Thoracic aorta endothelial cell (primary cell): ENCODE data around the gene ODC1. TPM values are rescaled to one million over a fixed set of nuclear protein-coding genes. Genes with fewer than 3 reads are reported as not detected.
A peak's percentile ranks its signal among the peaks of the same experiment; 100 is the strongest.

Experiments
- small RNA-seq: library from RNA; depleted of rRNA; stranded (forward); fragments of <200 nt; gene quantifications from one replicate; pipeline ENCODE3, GENCODE V24; 2012
- total RNA-seq: library from RNA; depleted of rRNA; stranded (reverse); fragments of >200 nt; gene quantifications from 2 replicates; pipeline ENCODE4 v1.2.3, GENCODE V29; 2012

Gene ODC1
- total RNA-seq: 319 and 348 TPM in 2 replicates

GRCh38 chr2:10447895-10448575, at the start of gene ODC1:
TSS of gene ODC1 (minus strand) at chr2:10448327. CDS start at chr2:10445032, 3,295 bp downstream.

Small RNAs within 50 kb of the gene (small RNA-seq; reads per million reads assigned to genes)
- gene SNORA80B: 148 reads per million, percentile 99 among the genes with 10 or more reads in this experiment

Other genes with a start within 250 kb of the ODC1 start
- 54.0 and 70.2 TPM in 2 replicates for gene HPCAL1, start 145.4 kb downstream of the ODC1 start, total RNA-seq
- 56.8 and 59.9 TPM in 2 replicates for gene NOL10, start 241.6 kb upstream of the ODC1 start, total RNA-seq